Right hindlimb (tissue), 1 donor: ENCODE data around the gene KIAA1217.

ENCODE experiments used
- DNase-seq: peaks from one replicate; pipeline ENCODE4 v3.0.0-alpha.2; 2018

Gene KIAA1217

DNA sequence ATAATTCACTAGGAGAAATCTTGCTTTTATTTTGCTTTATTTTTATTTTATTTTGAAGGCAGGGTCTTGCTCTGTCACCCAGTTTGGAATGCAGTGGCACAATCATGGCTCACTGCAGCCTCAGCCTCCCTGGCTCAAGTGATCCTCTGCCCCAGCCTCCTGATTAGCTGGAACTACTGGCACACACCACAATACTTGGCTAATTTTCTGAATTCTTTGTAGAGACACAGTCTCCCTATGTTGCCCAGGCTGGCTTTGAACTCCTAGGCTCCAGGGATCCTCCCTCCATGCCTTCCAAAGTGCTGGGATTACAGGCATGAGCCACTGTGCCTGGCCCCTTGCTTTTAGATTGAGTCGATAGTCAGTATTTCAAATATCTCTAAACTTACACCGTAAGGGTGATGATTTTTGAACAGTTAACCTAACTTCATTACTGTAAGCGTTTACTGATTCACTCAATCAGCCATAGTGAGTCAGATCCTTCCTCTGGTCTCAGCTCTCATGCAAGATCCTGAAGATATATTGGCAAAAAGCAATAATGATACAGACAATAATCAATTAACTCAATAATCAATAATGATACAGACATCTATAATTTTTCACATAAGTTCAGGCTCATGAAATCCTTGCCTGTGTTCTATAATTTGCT is 239.5 kb downstream of the KIAA1217 start:
- DNase-seq = no peak

DNA sequence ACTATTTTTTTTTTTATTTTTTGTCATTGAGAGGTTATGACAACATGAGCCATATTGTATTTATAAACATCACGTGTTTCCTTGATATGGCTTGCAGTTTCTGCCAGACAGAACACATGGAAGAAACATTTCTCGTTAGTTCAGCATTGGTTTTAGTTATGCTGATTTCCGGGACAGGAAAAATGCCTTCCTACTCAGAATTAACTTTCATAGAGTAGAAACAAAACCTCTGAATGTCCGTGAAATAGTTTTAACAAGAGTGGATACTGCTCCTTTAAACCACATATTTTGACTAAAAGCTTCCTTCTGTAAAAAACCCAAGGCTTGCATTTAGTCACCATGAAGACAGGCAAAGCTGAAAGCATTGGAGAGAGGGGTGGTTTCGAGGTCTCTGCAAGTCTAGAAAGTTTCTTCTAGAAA is 240.4 kb downstream of the KIAA1217 start:
- no peak for DNase-seq

DNA sequence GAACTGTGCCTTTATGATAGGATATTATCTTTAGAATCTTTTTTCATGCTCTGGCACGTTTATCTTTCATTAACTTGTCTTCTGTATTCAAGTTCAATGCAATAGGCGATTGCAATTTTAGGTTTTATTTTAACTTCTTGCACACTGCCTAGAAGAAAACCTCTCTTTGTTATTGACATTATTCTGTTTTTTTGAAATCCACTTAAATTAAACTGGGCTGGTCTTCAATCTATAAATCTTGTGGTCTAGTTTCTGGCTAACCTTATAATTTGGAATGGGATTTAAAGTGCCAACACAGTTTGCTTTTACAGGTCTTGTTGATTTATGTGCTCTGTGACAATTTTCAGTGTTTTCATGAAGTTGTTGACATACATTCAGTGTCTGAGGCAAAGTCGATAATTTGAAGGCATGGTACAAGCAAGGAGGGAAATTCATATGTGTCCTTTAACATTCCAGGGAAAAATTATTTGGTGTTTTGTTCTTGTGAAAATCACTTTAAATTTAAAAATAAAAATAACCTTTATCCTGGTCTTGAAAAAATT is 240.9 kb downstream of the KIAA1217 start:
- no peak for DNase-seq

DNA sequence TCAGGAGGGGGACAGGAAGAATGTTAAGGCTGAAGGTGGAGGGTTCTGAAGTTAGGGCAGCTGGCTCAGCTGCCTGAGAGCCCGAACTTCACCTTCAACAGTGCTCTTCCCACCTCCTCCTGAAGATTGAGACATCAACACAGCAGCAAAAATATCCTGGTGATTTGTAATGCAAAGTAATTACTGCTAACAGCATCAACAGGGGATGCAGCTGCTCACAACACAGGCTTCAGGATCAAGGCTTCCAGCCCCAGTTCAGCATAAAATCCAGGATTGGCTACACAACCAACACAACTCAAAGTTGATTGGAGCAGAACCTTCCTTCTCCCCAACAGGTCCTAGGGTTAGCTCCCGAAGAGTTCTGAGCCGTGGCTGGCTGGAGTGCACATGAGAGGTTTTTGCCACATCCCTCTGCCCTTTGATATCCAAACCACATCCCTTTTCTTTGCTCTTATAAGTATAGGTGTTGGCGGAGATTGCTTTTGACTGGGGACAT is 242.4 kb downstream of the KIAA1217 start:
- no peak for DNase-seq

DNA sequence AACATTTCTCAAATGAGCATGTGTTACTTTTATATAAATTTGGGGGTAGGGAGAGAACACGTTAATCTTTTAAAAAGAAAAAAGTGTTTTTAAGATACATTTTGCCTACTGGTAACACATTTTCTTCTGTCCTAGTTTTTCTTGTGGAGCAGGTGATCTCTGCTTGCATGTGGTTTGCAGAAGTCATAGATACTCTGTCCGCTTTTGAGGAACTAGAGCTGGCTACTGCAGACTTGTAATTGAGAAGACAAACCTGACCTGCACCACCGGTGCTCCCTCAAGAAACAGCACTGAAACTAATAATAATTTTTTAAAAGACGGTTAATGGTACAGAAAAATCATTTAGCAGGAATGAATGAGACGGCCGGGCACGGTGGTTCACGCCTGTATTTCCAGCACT is 243.1 kb downstream of the KIAA1217 start:
- DNase-seq = no peak

DNA sequence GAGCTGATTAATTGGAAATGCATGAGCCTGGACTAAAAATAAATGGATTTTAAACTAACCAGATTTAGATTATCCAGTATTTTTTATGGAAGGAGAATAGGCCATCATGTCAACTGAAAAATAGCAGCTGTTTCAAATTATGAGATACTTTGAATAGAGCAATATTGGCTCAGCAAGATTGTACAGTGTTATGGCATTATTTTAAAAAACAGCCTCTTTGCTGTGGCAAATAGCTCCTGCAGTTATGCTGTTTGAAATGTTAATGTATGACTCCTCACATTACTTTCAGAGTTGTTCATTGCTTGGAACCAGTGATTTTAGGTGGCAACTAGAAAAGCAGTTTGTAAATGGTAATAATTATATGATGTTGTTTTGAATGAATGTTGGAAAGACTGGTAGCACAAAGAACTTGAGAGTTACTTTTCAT is 244.5 kb downstream of the KIAA1217 start:
- no peak for DNase-seq

DNA sequence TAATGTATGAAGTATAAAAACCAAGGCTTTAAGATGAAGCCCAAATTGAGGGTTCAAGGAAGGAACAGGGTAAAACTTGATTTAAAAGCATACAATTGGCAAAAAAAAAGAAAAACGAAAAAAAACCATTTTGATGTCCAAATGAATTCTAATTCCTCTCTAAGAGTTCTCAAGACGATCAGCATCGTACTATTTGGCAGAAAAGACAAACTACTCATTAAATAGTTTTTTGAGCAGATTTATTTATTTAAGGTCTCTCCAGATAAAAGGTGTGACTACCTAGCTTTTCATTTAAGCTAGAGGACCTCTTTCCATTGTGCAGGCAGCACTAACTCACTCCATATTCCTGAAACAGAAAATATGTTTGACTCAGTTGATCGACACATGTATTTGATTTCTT is 245.0 kb downstream of the KIAA1217 start:
- DNase-seq = no peak

DNA sequence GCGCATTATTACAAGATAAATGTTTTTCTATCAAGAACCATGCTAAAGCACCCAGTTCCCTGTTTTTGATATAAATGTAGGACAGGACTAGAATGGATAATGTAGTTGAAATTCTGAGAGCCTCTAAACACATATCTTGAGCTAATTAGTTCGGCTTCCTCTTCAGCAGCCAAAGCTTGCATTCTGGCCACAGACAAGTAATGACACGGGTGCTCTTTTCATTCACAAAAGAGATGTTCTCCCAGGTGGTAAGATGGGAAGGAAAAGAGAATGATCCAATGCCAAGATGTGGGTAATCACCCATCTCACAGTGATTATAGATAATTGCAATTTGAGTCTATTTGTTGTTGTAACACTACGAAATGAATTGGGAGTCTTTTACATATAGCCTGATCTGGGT is 246.5 kb downstream of the KIAA1217 start:
- no peak for DNase-seq

DNA sequence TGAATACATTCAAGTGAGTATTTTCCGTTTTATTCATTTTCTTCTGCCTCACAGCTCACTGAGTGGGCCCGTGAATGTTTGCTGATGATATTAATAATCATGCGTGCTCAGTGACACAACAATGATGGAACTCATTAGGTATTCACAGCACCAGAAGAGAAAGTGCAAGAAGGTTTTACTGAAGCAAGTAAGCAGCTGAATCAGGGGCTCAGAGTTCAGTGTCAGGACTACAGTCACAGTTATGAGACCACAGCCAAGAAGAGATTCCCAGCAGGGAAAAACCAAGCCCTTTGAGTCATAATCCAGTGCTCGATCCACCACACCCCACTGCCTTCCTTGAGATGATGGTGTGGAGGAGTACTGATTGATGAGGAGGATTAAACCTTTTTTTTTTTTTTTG is 247.4 kb downstream of the KIAA1217 start:
- no peak for DNase-seq

DNA sequence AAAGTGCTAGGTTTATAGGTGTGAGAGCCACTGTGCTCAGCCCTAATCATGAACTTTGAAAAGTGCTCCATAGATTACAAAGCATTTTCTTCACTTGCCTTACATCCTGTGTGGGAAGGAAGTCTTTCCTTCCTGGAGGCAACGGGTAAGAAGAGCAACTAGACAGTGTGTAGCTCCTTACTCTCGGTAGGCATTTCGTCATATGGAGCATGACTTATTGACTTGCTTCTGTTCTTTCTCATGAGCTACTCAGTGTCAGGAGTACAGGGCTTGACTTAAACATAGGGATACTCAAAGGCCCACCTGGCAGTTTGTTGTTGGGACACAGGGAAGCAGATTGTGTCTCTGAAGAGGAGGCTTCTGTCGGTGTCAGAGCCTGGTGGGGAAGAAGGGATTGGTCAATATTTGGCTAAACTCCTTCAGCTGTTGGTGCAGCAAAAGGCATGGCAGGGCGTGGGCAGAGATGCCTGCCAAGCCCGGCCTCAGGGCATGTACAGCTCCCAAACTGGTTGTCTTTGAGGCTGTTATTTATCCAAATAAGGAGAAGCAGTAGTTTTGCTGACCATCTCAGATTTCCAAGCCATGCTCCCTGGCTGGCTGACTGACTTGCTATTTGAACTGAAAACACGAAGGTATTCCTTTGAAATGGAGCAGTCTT is 248.9 kb downstream of the KIAA1217 start:
- DNase-seq = peak; percentile 49

DNA sequence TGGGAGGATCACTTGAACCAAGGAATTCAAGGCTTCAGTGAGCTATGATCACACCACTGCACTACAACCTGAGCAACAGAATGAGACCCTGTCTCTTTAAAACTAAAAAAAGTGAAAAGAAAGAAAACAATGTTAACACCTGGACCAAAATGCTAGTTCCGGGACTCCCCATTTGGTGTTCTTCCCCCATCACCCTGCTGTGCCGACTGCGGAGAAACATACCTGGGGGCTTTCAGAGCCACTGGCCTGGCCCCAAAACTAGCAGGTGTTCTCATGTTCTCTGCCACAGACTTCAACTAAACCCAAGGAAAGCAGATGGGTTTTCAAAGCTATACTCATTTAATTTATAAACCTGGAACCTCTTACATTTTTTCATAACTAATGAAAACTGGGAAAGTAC is 250.9 kb downstream of the KIAA1217 start:
- DNase-seq = no peak

DNA sequence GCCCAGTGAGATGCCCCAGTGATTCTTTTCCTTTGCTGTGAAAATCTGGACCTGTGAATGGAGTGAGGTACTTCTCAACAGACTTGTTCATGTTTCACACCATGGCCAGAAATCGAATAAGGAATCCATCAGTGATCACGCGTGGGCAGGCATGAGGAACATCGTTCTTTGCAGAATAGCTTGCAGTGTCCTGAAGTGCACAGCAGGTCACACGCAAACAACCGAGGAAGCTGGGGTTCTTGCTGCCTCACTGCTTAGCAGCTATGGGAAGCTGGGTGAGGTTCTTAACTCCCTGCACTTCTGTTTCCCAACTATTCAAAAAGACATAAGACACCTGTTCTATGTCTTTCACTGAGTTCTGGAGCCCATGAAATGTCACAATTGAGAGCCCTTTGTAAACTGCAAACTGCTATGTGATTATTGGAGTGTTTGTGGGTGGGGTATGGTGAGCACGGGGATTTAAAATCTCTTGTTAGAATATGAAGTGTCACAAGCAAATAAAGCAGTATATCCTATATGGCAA is 253.4 kb downstream of the KIAA1217 start:
- DNase-seq = no peak

DNA sequence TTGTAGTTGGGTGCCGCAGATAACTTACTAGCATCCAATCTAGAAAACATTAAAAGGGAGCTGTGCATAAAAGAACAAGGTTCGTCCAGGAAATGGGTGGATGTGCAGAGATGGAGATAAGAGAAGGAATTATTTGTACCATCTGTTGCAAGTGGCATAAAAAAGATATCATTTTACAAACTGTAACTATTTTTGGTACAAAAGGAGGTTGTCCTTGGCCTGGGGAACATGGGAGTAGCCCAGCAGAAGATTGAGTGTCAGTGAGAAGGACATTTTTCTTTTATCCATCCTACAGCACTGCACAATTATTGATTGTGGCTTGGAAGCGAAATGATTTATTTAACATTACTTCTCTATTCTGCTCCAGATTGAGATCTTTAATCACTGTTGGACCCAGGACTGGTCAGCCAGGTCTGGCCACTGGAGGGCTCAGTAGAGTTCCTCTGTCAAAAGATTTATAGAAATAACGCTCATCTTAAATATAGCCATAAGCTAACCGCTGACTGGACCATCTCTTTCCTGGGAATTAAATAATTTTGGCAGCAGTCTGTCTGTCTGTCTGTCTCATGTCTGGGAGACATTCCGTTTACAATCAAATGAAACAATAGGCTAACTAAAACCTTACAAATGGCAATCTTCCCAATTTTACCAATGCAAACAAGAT is 254.1 kb downstream of the KIAA1217 start:
- DNase-seq = no peak

DNA sequence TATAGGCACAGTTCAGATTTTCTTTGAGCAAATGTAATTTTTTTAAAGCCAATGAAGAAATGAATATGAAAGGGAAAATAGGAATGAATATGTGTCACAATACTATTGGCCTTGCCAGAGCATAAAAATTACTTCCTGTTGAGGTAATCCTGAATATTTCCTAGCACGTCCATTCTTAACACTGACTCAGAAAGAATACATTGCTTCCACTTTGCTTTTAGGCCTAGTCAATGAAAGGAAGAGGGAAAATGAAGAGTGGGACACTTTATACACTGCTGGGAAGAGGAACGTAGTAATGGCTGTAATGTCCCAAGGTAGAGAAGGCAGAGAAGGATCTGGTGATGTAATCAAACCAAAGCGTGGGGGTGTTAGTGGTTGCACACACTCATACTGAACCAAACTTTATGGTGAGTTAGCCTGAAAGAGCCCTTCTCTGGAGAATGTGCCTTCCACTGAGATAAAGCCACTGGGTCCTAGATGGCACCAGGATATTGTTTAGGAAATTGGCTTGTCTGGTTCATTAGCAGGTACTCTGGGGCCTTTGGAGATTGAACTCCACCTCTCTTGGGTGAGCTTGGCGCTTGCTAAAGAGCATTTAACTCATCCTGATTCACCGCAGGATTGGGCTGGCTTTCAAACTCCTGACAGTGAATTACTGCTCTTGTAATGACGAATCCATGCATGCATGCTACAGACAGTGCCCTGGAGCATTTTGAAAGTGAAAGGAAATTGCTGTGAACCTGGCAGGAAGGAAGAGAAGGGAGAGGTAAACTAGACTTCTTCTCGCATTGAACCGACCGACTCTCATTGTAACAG is 254.9 kb downstream of the KIAA1217 start:
- DNase-seq = peak; percentile 43

DNA sequence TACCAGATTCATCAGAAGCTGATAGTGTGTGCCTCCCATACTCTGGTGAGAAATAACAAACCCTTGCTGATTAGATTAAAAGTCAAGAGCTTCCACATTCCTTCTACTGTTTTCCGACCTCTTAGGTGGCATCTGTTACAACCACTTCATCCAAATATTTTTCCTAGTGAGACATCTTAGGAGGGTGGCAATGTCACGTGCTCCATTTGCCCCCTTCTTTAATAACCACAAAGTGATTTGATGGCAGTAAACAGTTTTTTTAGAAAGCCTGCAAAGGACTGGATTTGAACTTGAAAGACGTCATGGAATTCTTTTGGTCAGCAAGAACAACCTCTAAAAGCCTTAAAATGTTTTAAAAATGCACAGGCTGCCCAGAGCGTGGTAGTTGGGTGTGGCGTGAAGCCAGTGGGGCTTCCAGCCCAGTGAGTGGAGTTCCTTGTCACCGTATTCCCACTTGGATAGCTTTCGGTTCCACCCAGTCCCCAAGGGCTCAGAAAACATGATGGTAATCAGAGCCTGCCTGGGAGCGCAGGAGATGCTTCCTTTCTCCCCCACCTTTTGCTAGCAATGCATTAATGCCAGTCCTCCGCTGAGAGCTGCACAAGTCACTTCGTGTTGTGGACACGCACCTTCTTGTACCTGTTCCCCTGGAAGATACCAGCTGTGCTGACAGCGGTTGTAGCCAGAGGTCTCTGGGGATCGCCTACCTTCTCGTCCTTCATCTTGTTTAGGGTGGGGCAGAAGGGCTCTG is 256.4 kb downstream of the KIAA1217 start:
- DNase-seq = peak; percentile 60

DNA sequence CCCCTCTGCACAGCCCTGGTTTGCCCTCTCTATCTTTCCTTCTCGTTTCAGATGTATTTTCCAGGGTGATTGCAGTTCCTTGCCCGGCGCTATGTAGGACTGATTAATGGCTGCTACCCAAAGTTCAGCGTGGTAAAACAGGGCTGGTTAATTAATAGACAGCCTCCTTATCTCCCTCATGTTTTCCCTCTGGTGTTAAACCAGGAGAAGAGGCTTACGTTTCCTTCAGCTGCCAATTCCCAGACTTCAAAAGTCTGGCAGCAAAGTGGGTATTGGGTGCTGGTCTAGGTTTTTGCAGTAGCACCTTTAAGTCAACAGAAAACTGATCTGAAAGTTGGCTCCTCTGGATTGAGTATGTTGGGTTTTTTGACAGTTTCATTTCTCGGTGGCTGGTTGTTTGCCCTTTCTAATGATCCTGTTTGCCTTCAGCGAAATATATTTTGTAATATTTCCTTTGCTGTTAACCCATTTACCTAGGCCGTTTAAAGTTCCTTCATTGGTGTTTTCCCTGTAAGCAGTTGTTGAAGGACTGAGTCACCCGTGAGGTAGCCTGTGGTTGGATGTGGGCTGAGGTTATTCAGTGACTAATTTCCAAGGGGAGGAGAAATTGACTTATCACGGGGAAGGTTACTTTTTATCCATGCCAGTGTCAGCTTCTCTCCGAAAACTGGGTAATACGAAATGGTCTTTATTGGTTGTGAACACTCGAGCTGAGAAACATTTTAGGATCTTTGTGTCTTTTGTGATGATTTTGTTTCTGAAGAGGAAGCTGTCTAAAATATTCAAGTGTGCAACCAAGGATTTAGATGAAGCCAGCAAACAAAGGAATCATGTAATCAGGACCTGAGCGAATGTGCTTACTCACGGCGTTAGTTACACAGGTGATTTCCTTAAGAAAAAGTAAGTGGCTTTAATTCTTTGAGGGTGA is 257.2 kb downstream of the KIAA1217 start:
- DNase-seq = no peak

DNA sequence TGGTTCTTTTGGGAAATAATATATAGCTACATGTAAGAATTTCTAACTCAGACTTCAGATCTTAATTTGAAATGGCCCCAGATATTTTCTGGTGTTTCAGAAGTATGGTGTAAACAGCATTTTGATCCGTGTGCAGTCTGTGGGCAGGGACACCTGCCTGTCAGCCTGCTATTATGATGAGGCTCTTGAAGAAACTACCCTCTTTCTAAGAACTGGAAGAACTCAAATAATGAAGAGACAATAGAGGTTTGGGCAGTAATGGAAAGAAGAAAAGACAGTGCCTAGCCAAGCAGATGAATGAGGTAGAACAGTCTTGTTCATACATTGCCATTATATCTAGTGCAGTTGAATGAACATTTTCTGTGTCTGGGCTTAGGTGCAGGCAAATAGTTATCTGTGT is 258.2 kb downstream of the KIAA1217 start:
- no peak for DNase-seq

DNA sequence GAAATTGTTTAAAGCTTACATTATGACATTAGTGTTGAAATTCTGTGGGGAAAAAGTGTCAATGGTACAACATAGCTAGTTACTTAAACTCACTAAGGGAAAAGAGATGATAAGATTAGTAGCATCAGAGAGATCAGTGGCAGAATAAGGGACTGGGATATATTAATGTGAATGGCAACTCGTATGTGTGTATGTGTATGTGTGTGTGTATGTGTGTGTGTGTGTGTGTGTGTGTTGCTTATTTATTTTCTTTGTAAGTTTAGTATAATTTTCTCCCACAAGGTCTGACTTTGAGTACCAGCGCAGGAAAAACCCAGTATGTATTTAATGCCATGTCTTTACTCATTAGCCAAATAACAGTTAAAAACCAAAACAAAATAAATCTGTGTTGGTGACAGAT is 258.7 kb downstream of the KIAA1217 start:
- DNase-seq = no peak

DNA sequence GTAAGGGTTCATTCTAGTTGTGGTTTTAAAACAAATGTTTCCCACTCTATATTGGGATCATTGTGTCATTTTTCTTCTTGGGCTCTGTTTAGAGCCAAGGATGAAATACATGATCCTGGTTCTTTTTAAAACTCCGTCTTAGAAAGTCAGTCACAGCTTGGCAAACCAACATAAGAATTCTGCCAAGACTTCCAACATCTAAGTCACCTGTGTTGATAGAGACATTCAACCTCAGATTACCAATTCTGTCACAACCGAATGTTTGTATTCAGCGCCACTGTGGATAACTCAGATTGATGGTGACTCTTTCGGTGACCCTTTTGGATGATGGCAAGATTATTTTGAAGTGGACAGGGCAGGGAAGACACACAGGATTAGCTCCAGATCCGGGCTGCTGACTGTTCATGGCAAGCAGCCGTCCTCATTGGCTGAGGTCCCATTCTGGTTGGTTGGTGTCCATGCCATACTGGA is 259.4 kb downstream of the KIAA1217 start:
- no peak for DNase-seq

DNA sequence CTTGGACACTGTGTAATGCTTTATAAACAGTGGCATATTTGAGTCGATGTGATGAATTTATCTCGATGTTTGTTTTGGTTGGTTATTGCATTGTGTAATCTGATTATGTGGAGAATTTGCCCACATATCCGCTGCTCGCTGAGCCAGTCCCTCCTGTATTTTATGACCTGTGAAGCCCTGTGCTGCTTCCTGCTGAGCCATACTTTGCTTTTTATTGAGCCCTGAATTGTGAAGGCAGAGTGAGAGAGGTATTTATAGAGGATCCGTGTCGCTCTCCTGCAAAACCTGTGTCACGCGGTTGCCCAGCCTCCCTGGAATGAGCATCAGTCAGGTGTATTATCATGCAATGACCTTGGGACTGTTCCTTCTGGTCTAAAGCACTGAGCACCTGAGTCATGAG is 261.1 kb downstream of the KIAA1217 start:
- no peak for DNase-seq

DNA sequence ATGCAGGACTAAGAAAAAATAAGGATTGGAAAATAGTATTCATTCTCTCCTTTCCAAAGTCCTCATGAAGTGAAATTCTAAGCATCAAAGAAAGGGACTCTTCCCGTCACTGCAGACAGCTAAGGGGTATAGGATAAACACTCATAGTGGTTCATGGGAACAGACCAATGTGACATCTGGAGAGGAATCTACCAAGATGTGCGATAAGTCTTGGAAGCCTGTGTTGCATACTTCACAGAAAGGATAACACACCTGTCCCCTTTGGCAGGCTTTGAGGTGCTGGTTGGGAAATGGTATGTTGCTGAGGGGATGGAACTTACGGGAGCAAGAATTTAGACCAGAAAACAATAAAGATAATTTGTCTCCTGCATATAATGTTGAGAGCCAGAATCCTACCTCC is 266.7 kb downstream of the KIAA1217 start:
- DNase-seq = no peak
